HepG2 (cell line): Measurements from ENCODE around the gene MTMR3. TPM values are rescaled to one million over a fixed set of nuclear protein-coding genes. Genes with fewer than 3 reads are reported as not detected.

ENCODE experiments used
- ATAC-seq: fragments of 200-7000 bp; cut with Tn5 transposase; 3 replicates; pipeline ENCODE4 v1.9.1; 2020; ENCODE audit warnings: mild to moderate bottlenecking, moderate library complexity
- BruUV-seq: library from RNA; stranded (reverse); fragments of 400-500 nt; replicated peaks from 2 replicates; lab custom pipeline; 2021; lab: Mats Ljungman, UMichigan
- CTCF ChIA-PET: fragments of 300-600 bp; formaldehyde crosslinking; extraction: SDS; loops from one replicate; lab custom pipeline; 2021; ENCODE audit warnings: low total read pairs, inconsistent platforms, low intra/inter-chr PET ratio; lab: Yijun Ruan, JAX
- POLR2A ChIA-PET: fragments of 350-600 bp; sonication (Branson Sonifier 250); formaldehyde crosslinking; loops from one replicate; lab custom pipeline; 2020; ENCODE audit warnings: antibody characterized with exemption, inconsistent platforms; lab: Yijun Ruan, JAX
- DNase-seq: peaks from one replicate; pipeline ENCODE4 v3.0.0-alpha.2; 2015; ENCODE audit warnings: low spot score
- FAIRE-seq: peaks from 3 replicates; lab custom pipeline; 2011; peaks lifted over from hg19 to GRCh38; lab: Jason Lieb, UNC
- H2AFZ ChIP-seq: one replicate; pipeline ENCODE4 v1.6.1; 2011; ENCODE audit warnings: low read length, inconsistent platforms
- H3K27ac ChIP-seq: fragments of 300-600 bp; 3 replicates; pipeline ENCODE4 v1.8.0; 2011; ENCODE audit warnings: mixed run types, mild to moderate bottlenecking, mixed read lengths, low read length, inconsistent platforms; ENCODE audit not compliant: insufficient read depth; ENCODE audit errors: extremely low read length
- H3K27me3 ChIP-seq, 2 experiments: fragments of 200-600 bp in 1 of 2; 2 replicates in 1 of 2; 3 replicates in 1 of 2; pipeline versions ENCODE4 v1.6.0 to v1.8.0; 2011; ENCODE audit warnings: low read length in 2 of 2, mild to moderate bottlenecking in 2 of 2, moderate library complexity in 2 of 2, inconsistent platforms in 1 of 2; ENCODE audit not compliant: insufficient read depth in 2 of 2, control insufficient read depth in 1 of 2
- H3K36me3 ChIP-seq, 2 experiments: fragments of 200-600 bp in 1 of 2; replicated peaks in 1 of 2; 2 replicates in 1 of 2; 3 replicates in 1 of 2; pipeline versions ENCODE4 v1.5.1 to v1.8.0; 2011; ENCODE audit warnings: low read length in 2 of 2, inconsistent platforms in 1 of 2; ENCODE audit not compliant: insufficient read depth in 2 of 2, control insufficient read depth in 1 of 2
- H3K4me1 ChIP-seq: 2 replicates; pipeline ENCODE4 v1.5.1; 2012; ENCODE audit warnings: low read length, inconsistent platforms; ENCODE audit not compliant: insufficient read depth
- H3K4me2 ChIP-seq: 2 replicates; pipeline ENCODE4 v1.6.0; 2011; ENCODE audit warnings: low read depth, low read length, inconsistent platforms
- H3K4me3 ChIP-seq, 3 experiments: fragments of 200-600 bp in 1 of 3; sonication (generic), shearing (Covaris generic) in 1 of 3; replicated peaks in 1 of 3; 2 replicates each; pipeline ENCODE4 v1.5.1; 2011 to 2016; ENCODE audit warnings: low read length in 3 of 3, inconsistent platforms in 2 of 3, low read depth in 2 of 3, mild to moderate bottlenecking in 2 of 3, control low read depth in 1 of 3, mixed read lengths in 1 of 3; ENCODE audit not compliant: insufficient read depth in 1 of 3
- H3K79me2 ChIP-seq: one replicate; pipeline ENCODE4 v1.6.1; 2011; ENCODE audit warnings: low read length, inconsistent platforms; ENCODE audit not compliant: insufficient read depth
- H3K9ac ChIP-seq: 2 replicates; pipeline ENCODE4 v1.6.0; 2011; ENCODE audit warnings: mild to moderate bottlenecking, low read depth, low read length, inconsistent platforms; ENCODE audit not compliant: insufficient read depth
- H3K9me3 ChIP-seq: 2 replicates; pipeline ENCODE4 v1.5.1; 2012; ENCODE audit warnings: mild to moderate bottlenecking, low read length
- H4K20me1 ChIP-seq: 2 replicates; pipeline ENCODE4 v1.6.0; 2011; ENCODE audit warnings: inconsistent platforms, mild to moderate bottlenecking, low read length, moderate library complexity; ENCODE audit not compliant: insufficient read depth
- GABPB1 ChIP-seq: IDR thresholded peaks from 2 replicates; pipeline ENCODE4 v1.6.1; 2016; ENCODE audit warnings: mild to moderate bottlenecking, missing genetic modification reagents, moderate library complexity, missing compliant biosample characterization
- SOX6 ChIP-seq, 2 experiments: fragments of 450-650 bp in 1 of 2; sonication (generic) in 1 of 2; formaldehyde crosslinking in 1 of 2; IDR thresholded peaks; 2 replicates each; pipeline versions ENCODE4 v1.4.0 to v1.6.1; 2017 to 2020; ENCODE audit warnings: antibody characterized with exemption in 1 of 2, mild to moderate bottlenecking in 1 of 2, missing genetic modification reagents in 1 of 2
- SPEN ChIP-seq: sonication (generic); formaldehyde crosslinking; IDR thresholded peaks from 2 replicates; pipeline ENCODE4 v1.5.1; 2020; ENCODE audit warnings: low read depth, mild to moderate bottlenecking, missing genetic modification reagents
- ZFX ChIP-seq: sonication (generic); formaldehyde crosslinking; IDR thresholded peaks from 2 replicates; pipeline ENCODE4 v1.4.0; 2020; ENCODE audit warnings: mild to moderate bottlenecking, low read depth, missing genetic modification reagents, moderate library complexity
- ZNF136 ChIP-seq: sonication (generic); formaldehyde crosslinking; IDR thresholded peaks from 2 replicates; pipeline ENCODE4 v1.8.1; 2022; ENCODE audit warnings: low read depth, mild to moderate bottlenecking, moderate library complexity, missing genetic modification reagents
- ZNF232 ChIP-seq: sonication (generic); formaldehyde crosslinking; IDR thresholded peaks from 2 replicates; pipeline ENCODE4 v1.4.0; 2020; ENCODE audit warnings: missing genetic modification reagents, borderline replicate concordance
- ZNF263 ChIP-seq: sonication (generic); formaldehyde crosslinking; IDR thresholded peaks from 2 replicates; pipeline ENCODE4 v1.4.0; 2020; ENCODE audit warnings: missing genetic modification reagents
- ZNF441 ChIP-seq: sonication (generic); formaldehyde crosslinking; IDR thresholded peaks from 2 replicates; pipeline ENCODE4 v1.7.0; 2021; ENCODE audit warnings: missing genetic modification reagents, borderline replicate concordance
- WGBS: methylation state at CpG from one replicate; pipeline ENCODE4 v1.1.6; 2017; ENCODE audit warnings: low lambda C conversion rate; 5-methylcytosine and 5-hydroxymethylcytosine counted together
- in situ Hi-C: cut with HindIII; loops from 2 replicates; pipeline ENCODE4 v1.10.0; 2017; ENCODE audit warnings: low pct_unique_long_range_greater_than_20kb; ENCODE audit not compliant: extremely low pct_ligation_motif_present
- intact Hi-C: fragments of 100-400 bp; cut with micrococcal nuclease; formaldehyde crosslinking; loops from one replicate; pipeline ENCODE4 v1.10.0; 2022; ENCODE audit not compliant: unreplicated experiment
- polyA plus RNA-seq, 8 experiments: library from polyadenylated mRNA; depleted of rRNA in 3 of 8; stranded (reverse) in 7 of 8; unstranded in 1 of 8; fragments of >200 nt; fragmentation: Illumina TruSeq in 4 of 8; extraction: Trizol in 4 of 8; gene quantifications; 2 replicates each; pipeline versions ENCODE4 v1.2.1 to v1.2.3, GENCODE V29; 2011 to 2016; ENCODE audit warnings: low read depth in 4 of 8, missing spikeins in 1 of 8, mixed read lengths in 1 of 8; ENCODE audit not compliant: insufficient read depth in 1 of 8
- total RNA-seq, 5 experiments: library from RNA; depleted of rRNA; stranded (reverse); fragments of >200 nt; fragmentation: Illumina TruSeq; extraction: Trizol; gene quantifications; 2 replicates each; pipeline ENCODE4 v1.2.3, GENCODE V29; 2016; ENCODE audit warnings: low read depth in 1 of 5
- TF ChIP-seq, protein P1 (sequence below), 2 experiments: sonication (generic) in 1 of 2; formaldehyde crosslinking in 1 of 2; IDR thresholded peaks; 2 replicates each; pipeline versions ENCODE4 v1.6.1 to v1.9.0; 2014 to 2022; ENCODE audit warnings: antibody characterized with exemption in 1 of 2, borderline replicate concordance in 1 of 2, inconsistent platforms in 1 of 2, low read depth in 1 of 2, missing genetic modification reagents in 1 of 2
- TF ChIP-seq, protein P2 (sequence below): sonication (generic); formaldehyde crosslinking; IDR thresholded peaks from 2 replicates; pipeline ENCODE4 v1.5.0; 2020; ENCODE audit warnings: missing genetic modification reagents, mild to moderate bottlenecking, borderline replicate concordance
- TF ChIP-seq, protein P3 (sequence below): sonication (generic); formaldehyde crosslinking; IDR thresholded peaks from 2 replicates; pipeline ENCODE4 v1.5.0; 2020; ENCODE audit warnings: missing genetic modification reagents
- TF ChIP-seq, protein P4 (sequence below): sonication (generic); formaldehyde crosslinking; IDR thresholded peaks from 2 replicates; pipeline ENCODE4 v1.4.0; 2020; ENCODE audit warnings: missing genetic modification reagents

MTMR3 gene
- total and polyA plus RNA-seq, 2 of the 13 experiments (the other 11 are each of a cell fraction or from before 2014, with no cell fraction given) = 12.6 to 24.8 TPM

DNA sequence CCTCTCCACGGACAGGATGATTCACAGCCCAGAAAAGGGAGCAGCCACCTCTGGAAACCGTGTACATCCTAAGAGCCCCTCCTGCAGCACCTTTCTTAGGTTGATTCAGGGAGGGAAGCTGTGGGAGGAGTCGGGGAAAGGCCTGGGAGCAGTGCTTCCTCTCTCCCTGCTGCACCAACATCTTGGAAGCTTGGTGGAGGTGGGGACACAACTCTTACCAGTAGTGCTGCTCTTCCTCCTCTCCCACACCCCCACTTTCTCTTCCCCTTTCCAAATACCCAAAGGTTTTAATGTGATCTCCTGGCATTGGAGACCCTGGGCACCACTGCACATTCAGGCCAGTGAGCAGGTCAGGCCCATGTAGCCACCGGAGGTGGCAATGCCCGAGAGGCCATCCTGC lies 150.9 kb downstream of the MTMR3 start:
- WGBS = 90% methylated on average over 2 of the region's 5 CpGs
- POLR2A ChIA-PET = no interaction called here
- CTCF ChIA-PET = no interaction called here
- TF ChIP-seq GABPB1 (CRISPR knock-in tag) = no peak
- TF ChIP-seq ZNF441 (CRISPR knock-in tag) = no peak
- TF ChIP-seq, protein P1, sequence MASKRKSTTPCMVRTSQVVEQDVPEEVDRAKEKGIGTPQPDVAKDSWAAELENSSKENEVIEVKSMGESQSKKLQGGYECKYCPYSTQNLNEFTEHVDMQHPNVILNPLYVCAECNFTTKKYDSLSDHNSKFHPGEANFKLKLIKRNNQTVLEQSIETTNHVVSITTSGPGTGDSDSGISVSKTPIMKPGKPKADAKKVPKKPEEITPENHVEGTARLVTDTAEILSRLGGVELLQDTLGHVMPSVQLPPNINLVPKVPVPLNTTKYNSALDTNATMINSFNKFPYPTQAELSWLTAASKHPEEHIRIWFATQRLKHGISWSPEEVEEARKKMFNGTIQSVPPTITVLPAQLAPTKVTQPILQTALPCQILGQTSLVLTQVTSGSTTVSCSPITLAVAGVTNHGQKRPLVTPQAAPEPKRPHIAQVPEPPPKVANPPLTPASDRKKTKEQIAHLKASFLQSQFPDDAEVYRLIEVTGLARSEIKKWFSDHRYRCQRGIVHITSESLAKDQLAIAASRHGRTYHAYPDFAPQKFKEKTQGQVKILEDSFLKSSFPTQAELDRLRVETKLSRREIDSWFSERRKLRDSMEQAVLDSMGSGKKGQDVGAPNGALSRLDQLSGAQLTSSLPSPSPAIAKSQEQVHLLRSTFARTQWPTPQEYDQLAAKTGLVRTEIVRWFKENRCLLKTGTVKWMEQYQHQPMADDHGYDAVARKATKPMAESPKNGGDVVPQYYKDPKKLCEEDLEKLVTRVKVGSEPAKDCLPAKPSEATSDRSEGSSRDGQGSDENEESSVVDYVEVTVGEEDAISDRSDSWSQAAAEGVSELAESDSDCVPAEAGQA (IDR thresholded peaks at IDR 0.05; ENCODE audit: low read depth) = no peak
- TF ChIP-seq, protein P1 (CRISPR knock-in tag; IDR thresholded peaks at IDR 0.05; ENCODE audit: borderline replicate concordance) = no peak
- TF ChIP-seq ZNF263 (CRISPR knock-in tag) = no peak
- TF ChIP-seq, protein P2, sequence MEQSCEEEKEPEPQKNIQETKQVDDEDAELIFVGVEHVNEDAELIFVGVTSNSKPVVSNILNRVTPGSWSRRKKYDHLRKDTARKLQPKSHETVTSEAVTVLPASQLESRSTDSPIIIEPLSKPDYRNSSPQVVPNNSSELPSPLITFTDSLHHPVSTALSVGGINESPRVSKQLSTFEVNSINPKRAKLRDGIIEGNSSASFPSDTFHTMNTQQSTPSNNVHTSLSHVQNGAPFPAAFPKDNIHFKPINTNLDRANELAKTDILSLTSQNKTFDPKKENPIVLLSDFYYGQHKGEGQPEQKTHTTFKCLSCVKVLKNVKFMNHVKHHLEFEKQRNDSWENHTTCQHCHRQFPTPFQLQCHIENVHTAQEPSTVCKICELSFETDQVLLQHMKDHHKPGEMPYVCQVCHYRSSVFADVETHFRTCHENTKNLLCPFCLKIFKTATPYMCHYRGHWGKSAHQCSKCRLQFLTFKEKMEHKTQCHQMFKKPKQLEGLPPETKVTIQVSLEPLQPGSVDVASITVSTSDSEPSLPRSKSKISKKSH (CRISPR knock-in tag) = no peak
- TF ChIP-seq SPEN (CRISPR knock-in tag) = no peak
- TF ChIP-seq ZNF232 = no peak
- TF ChIP-seq ZNF136 (CRISPR knock-in tag) = no peak
- TF ChIP-seq SOX6 (IDR thresholded peaks at IDR 0.05) = no peak
- no peak for TF ChIP-seq SOX6 (CRISPR knock-in tag; IDR thresholded peaks at IDR 0.05)
- TF ChIP-seq, protein P3, sequence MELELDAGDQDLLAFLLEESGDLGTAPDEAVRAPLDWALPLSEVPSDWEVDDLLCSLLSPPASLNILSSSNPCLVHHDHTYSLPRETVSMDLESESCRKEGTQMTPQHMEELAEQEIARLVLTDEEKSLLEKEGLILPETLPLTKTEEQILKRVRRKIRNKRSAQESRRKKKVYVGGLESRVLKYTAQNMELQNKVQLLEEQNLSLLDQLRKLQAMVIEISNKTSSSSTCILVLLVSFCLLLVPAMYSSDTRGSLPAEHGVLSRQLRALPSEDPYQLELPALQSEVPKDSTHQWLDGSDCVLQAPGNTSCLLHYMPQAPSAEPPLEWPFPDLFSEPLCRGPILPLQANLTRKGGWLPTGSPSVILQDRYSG (CRISPR knock-in tag) = no peak
- no peak for TF ChIP-seq ZFX
- TF ChIP-seq, protein P4, sequence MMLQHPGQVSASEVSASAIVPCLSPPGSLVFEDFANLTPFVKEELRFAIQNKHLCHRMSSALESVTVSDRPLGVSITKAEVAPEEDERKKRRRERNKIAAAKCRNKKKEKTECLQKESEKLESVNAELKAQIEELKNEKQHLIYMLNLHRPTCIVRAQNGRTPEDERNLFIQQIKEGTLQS (CRISPR knock-in tag) = no peak

More for the DNA sequence above, 150.9 kb downstream of the MTMR3 start:
- ATAC-seq (no peak), FAIRE-seq (no peak), DNase-seq (no peak)
- H3K27me3 ChIP-seq = no peaks in the 10 kb centered on the region; a peak in 1 of 5 replicates
- H3K9me3 ChIP-seq = no peaks in the 10 kb centered on the region
- H3K79me2 ChIP-seq = no peaks in the 10 kb centered on the region
- no peaks in the 10 kb centered on the region for H3K36me3 ChIP-seq
- no peak overlapping the region for H3K4me2 ChIP-seq
- no peaks in the 10 kb centered on the region for H3K4me1 ChIP-seq
- H3K27ac ChIP-seq = no peak overlapping the region
- intact Hi-C loops (no loop called here), in situ Hi-C loops (no loop called here)
- no peak overlapping the region for H2AFZ ChIP-seq
- BruUV-seq = no TSS peak
- H3K9ac ChIP-seq = no peak overlapping the region
- H4K20me1 ChIP-seq = no peaks in the 10 kb centered on the region
- no peak overlapping the region for H3K4me3 ChIP-seq
